MM.1S (cell line): ENCODE measurements around the gene CLDN11.

Source experiments
- DNase-seq: peaks from one replicate; pipeline ENCODE4 v3.0.0-alpha.2; 2015
- H2AFZ ChIP-seq: fragments of 300-600 bp; sonication (generic); 2 replicates; pipeline ENCODE4 v1.6.0; 2016; ENCODE audit warnings: antibody characterized with exemption, low read length
- H3F3A ChIP-seq: fragments of 300-600 bp; sonication (generic); 2 replicates; pipeline ENCODE4 v1.6.1; 2016; ENCODE audit warnings: mild to moderate bottlenecking, antibody characterized with exemption, low read length, moderate library complexity, mixed read lengths; ENCODE audit not compliant: insufficient read depth
- H3K27ac ChIP-seq: fragments of 300-600 bp; sonication (generic); 2 replicates; pipeline ENCODE4 v1.5.1; 2016; ENCODE audit warnings: mild to moderate bottlenecking, low read length
- H3K27me3 ChIP-seq: fragments of 300-600 bp; sonication (generic); replicated peaks from 2 replicates; pipeline ENCODE4 v1.6.0; 2016; ENCODE audit warnings: low read length; ENCODE audit not compliant: insufficient read depth
- H3K36me3 ChIP-seq: fragments of 300-600 bp; sonication (generic); replicated peaks from 2 replicates; pipeline ENCODE4 v1.6.1; 2016; ENCODE audit warnings: mild to moderate bottlenecking, low read length, mixed read lengths; ENCODE audit not compliant: insufficient read depth
- H3K4me1 ChIP-seq: fragments of 300-600 bp; sonication (generic); 2 replicates; pipeline ENCODE4 v1.6.1; 2016; ENCODE audit warnings: low read length, mixed read lengths
- H3K4me2 ChIP-seq: fragments of 300-600 bp; sonication (generic); 2 replicates; pipeline ENCODE4 v1.6.0; 2016; ENCODE audit warnings: low read depth, low read length
- H3K4me3 ChIP-seq: fragments of 300-600 bp; sonication (generic); 2 replicates; pipeline ENCODE4 v1.5.1; 2016; ENCODE audit warnings: low read length, mixed read lengths
- H3K79me2 ChIP-seq: fragments of 300-600 bp; sonication (generic); 2 replicates; pipeline ENCODE4 v1.6.1; 2016; ENCODE audit warnings: mixed run types, low read length, mixed read lengths
- H3K9ac ChIP-seq: fragments of 300-600 bp; sonication (generic); 2 replicates; pipeline ENCODE4 v1.6.1; 2016; ENCODE audit warnings: low read length, mixed read lengths
- H3K9me2 ChIP-seq: fragments of 300-600 bp; sonication (generic); replicated peaks from 2 replicates; pipeline ENCODE4 v1.6.1; 2016; ENCODE audit warnings: mild to moderate bottlenecking, low read length, mixed read lengths; ENCODE audit not compliant: insufficient read depth
- H3K9me3 ChIP-seq: fragments of 300-600 bp; sonication (generic); replicated peaks from 2 replicates; pipeline ENCODE4 v1.6.1; 2016; ENCODE audit warnings: mild to moderate bottlenecking, low read length, mixed read lengths; ENCODE audit not compliant: insufficient read depth
- H4K20me1 ChIP-seq: fragments of 300-600 bp; sonication (generic); 2 replicates; pipeline ENCODE4 v1.6.1; 2016; ENCODE audit warnings: mild to moderate bottlenecking, low read length, moderate library complexity, mixed read lengths; ENCODE audit not compliant: insufficient read depth
- CTCF ChIP-seq: fragments of 300-600 bp; sonication (generic); IDR thresholded peaks from 2 replicates; pipeline ENCODE4 v1.5.1; 2016; ENCODE audit warnings: antibody characterized with exemption, low read length, mixed read lengths
- EZH2 ChIP-seq: fragments of 300-600 bp; sonication (generic); optimal IDR thresholded peaks from 2 replicates; pipeline ENCODE3; 2017; ENCODE audit warnings: low read depth, mild to moderate bottlenecking, antibody characterized with exemption, low read length, mixed read lengths
- EZH2phosphoT487 ChIP-seq: fragments of 300-600 bp; sonication (generic); IDR thresholded peaks from 2 replicates; pipeline ENCODE4 v1.6.1; 2018; ENCODE audit warnings: antibody characterized with exemption, low read length

Gene CLDN11

DNA sequence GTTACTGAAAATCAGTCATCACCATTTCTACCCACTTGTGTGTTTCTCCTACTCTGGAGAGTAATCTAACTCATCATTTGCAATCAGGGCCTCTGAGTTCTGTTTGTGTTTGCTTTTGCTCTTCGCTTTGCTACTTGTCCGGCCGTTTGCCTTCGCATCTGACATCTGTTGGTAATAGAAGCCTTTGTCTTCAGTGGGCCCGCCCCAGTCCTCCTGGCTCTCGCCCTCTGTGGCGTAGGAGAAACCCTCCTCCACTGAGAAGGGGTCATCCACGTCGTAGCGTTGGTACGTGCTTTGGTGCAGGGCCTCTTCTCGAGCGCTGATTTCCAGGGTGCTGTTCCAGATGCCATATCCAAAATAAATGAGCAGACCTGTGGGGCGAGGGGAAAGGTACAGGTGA is 48.3 kb downstream of the CLDN11 start:
- H3K27me3 ChIP-seq: no peaks in the 10 kb centered on the region
- H3K9me2 ChIP-seq: no peaks in the 10 kb centered on the region
- H3K9me3 ChIP-seq: no peaks in the 10 kb centered on the region
- no peak overlapping the region for H2AFZ ChIP-seq
- H3K4me1 ChIP-seq: no peaks in the 10 kb centered on the region
- H3K4me3 ChIP-seq: no peak overlapping the region
- H3F3A ChIP-seq: no peaks in the 10 kb centered on the region
- no peaks in the 10 kb centered on the region for H3K79me2 ChIP-seq
- no peak overlapping the region for H3K27ac ChIP-seq
- no peak overlapping the region for H3K9ac ChIP-seq
- H3K36me3 ChIP-seq: no peaks in the 10 kb centered on the region
- H4K20me1 ChIP-seq: no peaks in the 10 kb centered on the region
- no peak for DNase-seq
- no peak overlapping the region for H3K4me2 ChIP-seq
- TF ChIP-seq EZH2 (no peak), CTCF (no peak), EZH2phosphoT487 (no peak)

DNA sequence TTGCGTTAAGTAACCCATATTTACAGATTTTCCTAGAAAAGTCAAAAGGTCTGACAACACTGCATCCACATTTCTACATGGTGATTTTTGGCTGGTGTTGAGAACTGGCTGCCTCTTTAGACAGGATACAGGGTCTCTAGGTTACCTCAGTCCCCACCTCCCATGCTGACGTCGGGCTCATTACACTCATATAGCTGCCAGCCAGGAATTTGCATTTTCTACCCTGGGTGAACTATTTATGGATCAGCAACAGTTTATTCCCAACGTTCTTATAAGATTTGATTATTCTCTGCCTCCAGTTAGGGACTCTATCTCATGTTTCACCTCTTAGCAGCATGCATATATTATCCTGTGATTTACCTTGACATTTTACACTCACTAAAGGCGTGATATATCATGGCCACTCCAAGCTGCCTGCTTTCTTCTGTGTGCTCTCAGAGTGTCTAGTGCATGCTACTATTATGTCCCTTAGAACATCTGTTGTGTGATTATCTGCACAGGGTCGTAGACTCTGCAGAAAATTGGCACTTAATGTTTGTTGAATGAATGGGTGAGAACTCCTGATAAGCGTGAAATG is 49.0 kb downstream of the CLDN11 start:
- Histone ChIP-seq H3K79me2 (no peaks in the 10 kb centered on the region), H3K4me1 (no peaks in the 10 kb centered on the region), H3K9me3 (no peaks in the 10 kb centered on the region), H3F3A (no peaks in the 10 kb centered on the region), H3K4me3 (no peak overlapping the region), H3K9ac (no peak overlapping the region), H3K27me3 (no peaks in the 10 kb centered on the region), H3K9me2 (no peaks in the 10 kb centered on the region), H3K36me3 (no peaks in the 10 kb centered on the region), H2AFZ (no peak overlapping the region), H4K20me1 (no peaks in the 10 kb centered on the region), H3K27ac (no peak overlapping the region), H3K4me2 (no peak overlapping the region)
- TF ChIP-seq EZH2: no peak
- no peak for TF ChIP-seq EZH2phosphoT487
- no peak for TF ChIP-seq CTCF
- no peak for DNase-seq

GRCh38 chr3:170469151-170470062 is 50.7 kb downstream of the CLDN11 start:
- Histone ChIP-seq H3K9me3 (no peaks in the 10 kb centered on the region), H3K4me3 (no peak overlapping the region), H3K27me3 (no peaks in the 10 kb centered on the region), H3K4me2 (no peak overlapping the region), H3K9me2 (no peaks in the 10 kb centered on the region), H3K79me2 (no peaks in the 10 kb centered on the region), H2AFZ (no peak overlapping the region), H3K4me1 (no peaks in the 10 kb centered on the region), H3K9ac (no peak overlapping the region), H3K36me3 (no peaks in the 10 kb centered on the region), H4K20me1 (no peaks in the 10 kb centered on the region), H3K27ac (no peak overlapping the region), H3F3A (no peaks in the 10 kb centered on the region)
- TF ChIP-seq CTCF: no peak
- no peak for TF ChIP-seq EZH2
- no peak for TF ChIP-seq EZH2phosphoT487
- DNase-seq: no peak
